GM13977 (cell line): ENCODE data around the gene PDS5B.

Source experiments
- DNase-seq: peaks from one replicate; pipeline ENCODE4 v3.0.0; 2012; ENCODE audit warnings: low spot score
- in situ Hi-C: fragments of 300-500 bp; cut with MboI; formaldehyde crosslinking; loops from one replicate; pipeline ENCODE4 v1.12.0; 2022; ENCODE audit warnings: low sequenced_read_pairs, low pct_unique_long_range_greater_than_20kb, mixed read lengths, inconsistent platforms; ENCODE audit not compliant: unreplicated experiment
- TF ChIP-seq, protein P1 (sequence below): IDR thresholded peaks from 2 replicates; pipeline ENCODE4 v1.5.1; 2012; ENCODE audit warnings: mild to moderate bottlenecking, control low read depth; ENCODE audit not compliant: insufficient read depth; ENCODE audit errors: extremely low read depth, missing control alignments

PDS5B gene

DNA sequence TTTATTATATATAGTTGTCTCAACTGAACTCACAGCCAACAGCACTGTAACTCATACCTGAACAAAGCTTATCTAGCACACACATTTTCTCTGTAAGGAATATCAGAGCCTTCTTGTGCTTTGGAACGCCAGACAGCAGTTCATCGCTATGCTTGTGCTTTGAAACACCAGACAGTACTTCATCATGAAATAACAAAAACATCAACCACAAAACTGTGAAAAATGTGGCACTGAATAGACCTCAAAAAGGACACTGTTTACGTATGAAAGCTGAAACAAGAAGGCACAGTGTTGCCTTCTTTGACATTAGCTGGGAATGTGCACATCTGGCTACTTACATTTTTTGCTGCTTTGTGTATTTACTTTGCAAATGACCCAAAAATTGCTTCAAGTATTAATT is 160.2 kb downstream of the PDS5B start:
- in situ Hi-C loops = no loop called here
- DNase-seq = no peak

DNA sequence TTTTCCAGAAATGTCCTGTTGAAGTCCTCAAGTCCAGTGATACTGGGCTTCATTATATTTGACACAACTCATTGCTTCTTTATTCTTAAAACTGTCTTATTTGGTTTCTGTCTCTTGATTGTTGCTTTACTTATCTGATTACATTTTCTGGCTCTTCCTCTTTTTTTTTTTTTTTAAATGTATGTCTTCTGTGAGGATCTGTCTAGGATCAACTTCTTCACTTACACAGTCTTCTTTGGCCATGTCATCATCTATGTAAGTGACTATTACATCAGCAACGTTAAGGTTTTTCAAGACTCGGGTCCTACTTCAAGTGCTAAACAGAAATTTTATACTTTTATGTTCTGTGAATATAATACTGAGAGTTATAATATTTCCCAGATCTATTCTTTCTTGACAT is 162.1 kb downstream of the PDS5B start:
- TF ChIP-seq, protein P1, sequence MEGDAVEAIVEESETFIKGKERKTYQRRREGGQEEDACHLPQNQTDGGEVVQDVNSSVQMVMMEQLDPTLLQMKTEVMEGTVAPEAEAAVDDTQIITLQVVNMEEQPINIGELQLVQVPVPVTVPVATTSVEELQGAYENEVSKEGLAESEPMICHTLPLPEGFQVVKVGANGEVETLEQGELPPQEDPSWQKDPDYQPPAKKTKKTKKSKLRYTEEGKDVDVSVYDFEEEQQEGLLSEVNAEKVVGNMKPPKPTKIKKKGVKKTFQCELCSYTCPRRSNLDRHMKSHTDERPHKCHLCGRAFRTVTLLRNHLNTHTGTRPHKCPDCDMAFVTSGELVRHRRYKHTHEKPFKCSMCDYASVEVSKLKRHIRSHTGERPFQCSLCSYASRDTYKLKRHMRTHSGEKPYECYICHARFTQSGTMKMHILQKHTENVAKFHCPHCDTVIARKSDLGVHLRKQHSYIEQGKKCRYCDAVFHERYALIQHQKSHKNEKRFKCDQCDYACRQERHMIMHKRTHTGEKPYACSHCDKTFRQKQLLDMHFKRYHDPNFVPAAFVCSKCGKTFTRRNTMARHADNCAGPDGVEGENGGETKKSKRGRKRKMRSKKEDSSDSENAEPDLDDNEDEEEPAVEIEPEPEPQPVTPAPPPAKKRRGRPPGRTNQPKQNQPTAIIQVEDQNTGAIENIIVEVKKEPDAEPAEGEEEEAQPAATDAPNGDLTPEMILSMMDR = no peak
- in situ Hi-C loops = no loop called here
- no peak for DNase-seq

More for the DNA sequence above, 160.2 kb downstream of the PDS5B start:
- TF ChIP-seq, protein P1 = no peak

DNA sequence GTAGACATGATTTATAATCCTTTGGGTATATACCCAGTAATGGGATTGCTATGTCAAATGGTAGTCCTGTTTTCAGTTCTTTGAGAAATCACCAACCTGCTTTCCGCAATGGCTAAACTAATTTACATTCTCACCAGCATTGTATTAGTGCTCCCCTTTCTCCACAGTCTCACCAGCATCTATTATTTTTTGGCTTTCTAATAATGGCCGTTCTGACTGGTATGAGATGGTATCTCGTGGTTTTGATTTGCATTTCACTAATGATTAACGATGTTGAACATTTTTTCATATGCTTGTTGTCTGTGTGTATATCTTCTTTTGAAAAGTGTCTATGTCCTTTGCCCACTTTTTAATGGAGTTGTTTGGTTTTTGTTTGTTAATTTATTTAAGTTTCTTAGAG is 165.1 kb downstream of the PDS5B start:
- no peak for DNase-seq
- in situ Hi-C loops = no loop called here
- TF ChIP-seq, protein P1 = no peak

DNA sequence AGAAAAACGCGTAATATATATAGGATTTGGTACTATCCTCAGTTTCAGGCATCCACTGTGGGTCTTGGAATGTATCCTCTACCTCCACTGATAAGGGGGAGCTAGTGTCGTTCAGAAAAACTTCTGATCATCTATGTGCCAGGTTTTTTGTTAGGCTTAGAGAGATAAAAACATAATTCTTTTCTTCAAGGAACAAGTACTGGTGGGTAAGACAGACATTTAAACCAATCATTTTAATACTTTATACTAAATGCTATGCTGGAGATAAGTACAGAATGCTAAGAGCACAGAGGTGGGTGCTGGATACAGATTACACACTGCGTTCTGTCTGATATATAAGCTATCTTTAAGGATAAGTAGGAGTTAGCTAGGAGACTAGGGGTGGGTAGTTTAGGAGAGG is 166.1 kb downstream of the PDS5B start:
- DNase-seq = no peak
- in situ Hi-C loops = no loop called here
- TF ChIP-seq, protein P1 = no peak

DNA sequence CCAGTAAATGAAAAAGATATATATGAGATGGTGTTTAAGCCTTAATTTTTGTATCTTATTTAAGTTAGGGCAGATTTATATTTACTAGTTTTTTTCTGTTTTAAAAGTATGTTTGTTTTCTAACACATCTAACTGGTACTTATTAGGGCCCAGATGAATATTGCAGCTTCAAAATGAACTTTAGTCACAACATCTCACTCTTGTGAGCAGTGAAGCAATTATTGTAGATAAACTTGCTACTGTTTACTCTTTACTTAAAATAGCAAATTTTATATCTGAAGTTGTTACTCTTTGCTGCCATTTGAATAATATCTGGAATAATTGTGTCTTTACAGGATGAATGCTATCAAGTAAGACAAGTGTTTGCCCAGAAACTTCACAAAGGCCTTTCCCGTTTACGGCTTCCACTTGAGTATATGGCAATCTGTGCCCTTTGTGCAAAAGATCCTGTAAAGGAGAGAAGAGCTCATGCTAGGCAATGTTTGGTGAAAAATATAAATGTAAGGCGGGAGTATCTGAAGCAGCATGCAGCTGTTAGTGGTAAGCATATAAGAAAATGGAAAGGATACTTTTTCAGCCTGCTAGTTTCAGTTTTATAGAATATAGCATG is 166.8 kb downstream of the PDS5B start:
- no peak for DNase-seq
- in situ Hi-C loops = no loop called here
- TF ChIP-seq, protein P1 = no peak

DNA sequence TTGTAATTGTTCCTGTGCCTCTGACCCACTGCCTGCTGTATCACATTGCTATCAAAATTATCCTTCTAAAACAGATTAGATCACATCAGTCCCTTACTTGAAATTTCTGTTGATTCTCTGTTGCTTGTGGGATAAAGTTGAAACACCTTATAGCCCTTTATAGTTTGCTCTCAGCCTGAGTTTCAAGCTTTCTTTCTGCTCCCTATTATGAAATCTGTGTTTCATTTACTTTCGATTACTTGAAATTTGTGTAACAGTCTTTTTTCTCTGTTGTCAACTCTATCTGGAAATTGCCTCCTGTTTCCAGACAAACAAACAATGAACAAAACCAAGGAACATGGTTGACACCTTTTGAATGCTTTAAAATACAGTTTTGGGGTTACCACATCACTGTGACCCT is 167.9 kb downstream of the PDS5B start:
- DNase-seq = no peak
- TF ChIP-seq, protein P1 = no peak
- in situ Hi-C loops = no loop called here
